GM19468 (cell line): ENCODE results near the gene TSPAN32.
A peak's percentile ranks its signal among the peaks of the same experiment; 100 is the strongest.

Source experiments
- ATAC-seq: cut with Tn5 transposase; IDR thresholded peaks from one replicate; pipeline ENCODE4 v1.9.1; 2021; ENCODE audit warnings: mild to moderate bottlenecking, moderate library complexity, moderate number of reproducible peaks; ENCODE audit not compliant: unreplicated experiment; ENCODE audit errors: extremely low read depth

Gene TSPAN32, protein sequence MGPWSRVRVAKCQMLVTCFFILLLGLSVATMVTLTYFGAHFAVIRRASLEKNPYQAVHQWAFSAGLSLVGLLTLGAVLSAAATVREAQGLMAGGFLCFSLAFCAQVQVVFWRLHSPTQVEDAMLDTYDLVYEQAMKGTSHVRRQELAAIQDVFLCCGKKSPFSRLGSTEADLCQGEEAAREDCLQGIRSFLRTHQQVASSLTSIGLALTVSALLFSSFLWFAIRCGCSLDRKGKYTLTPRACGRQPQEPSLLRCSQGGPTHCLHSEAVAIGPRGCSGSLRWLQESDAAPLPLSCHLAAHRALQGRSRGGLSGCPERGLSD

GRCh38 chr11:2301631-2302305, at the start of gene TSPAN32, which contains the start of gene C11orf21:
Gene TSPAN32, plus strand, starts transcription at chr11:2302013. Its CDS starts 137 bp downstream, at chr11:2302150.
Gene C11orf21, minus strand, starts transcription at chr11:2301918. Its CDS starts 110 bp downstream, at chr11:2301808.
- ATAC-seq, result no peak

DNA sequence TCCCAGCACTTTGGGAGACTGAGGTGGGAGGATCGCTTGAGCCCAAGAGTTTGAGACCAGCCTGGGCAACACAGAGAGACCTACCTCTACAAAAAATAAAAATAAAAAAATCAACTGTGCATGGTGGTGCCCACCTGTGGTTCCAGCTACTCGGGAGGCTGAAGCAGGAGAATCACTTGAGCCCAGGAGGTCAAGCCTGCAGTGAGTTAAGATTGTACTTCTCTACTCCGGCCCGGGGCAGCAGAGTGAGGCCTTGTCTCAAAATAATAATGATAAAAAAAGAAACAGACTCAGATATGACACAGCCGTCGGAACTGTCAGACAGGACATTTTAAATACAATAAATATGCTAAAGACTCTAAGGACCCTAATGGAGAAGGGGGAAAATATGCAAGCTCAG, 49.8 kb upstream of the TSPAN32 start:
- no peak for ATAC-seq

DNA sequence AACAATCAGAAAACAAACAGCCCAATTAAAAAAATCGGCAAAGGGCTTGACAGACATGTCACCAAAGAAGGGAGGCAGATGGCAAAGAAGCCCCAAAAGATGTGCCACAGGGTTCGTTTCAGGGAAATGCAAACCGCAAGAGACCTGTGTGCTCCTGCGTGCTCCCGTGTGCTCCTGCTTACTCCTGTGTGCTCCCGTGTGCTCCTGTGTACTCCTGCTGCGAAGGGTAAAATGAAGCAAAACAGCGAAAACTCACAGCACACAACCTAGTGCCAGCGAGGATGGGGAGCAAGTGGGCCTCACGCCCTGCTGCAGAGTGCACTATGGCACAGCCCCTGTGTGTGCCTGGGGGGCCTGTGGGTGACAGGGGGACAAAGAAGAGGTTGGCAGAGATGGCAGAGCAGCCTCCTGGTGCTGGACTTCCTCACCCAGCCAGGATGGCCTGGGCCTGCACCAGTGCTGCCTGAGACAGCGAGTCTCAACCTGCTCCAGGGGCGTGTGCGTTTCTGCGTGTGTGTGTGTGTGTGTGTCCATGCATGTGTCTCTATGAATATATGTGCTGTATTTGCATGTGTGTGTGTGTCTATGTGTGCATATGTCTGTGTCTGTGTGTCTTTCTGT, 45.4 kb upstream of the TSPAN32 start:
- ATAC-seq, result no peak

- ATAC-seq, result no peak
Observed at GRCh38 chr11:2256951-2257700, 44.7 kb upstream of the TSPAN32 start.

- no peak for ATAC-seq
Observed at GRCh38 chr11:2258501-2259465, 43.0 kb upstream of the TSPAN32 start.

DNA sequence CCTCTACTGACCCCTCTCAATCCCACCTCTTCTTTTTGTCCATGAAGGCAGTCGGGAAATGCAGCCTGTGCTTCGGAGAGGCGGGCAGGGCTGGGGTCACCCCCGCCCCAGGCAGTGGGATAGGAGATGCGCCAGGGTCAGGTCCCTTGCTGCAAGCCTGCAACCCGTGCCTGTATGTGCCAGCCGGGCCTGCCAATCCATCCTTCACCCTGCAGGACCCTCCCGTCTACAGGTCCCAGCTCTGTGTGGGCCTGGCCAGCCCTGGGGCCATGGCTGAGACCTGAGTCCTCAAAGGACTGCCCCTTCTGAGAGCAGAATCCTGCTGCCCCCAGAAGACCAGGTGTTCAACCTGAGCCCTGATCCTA, 42.4 kb upstream of the TSPAN32 start:
- ATAC-seq, result no peak

DNA sequence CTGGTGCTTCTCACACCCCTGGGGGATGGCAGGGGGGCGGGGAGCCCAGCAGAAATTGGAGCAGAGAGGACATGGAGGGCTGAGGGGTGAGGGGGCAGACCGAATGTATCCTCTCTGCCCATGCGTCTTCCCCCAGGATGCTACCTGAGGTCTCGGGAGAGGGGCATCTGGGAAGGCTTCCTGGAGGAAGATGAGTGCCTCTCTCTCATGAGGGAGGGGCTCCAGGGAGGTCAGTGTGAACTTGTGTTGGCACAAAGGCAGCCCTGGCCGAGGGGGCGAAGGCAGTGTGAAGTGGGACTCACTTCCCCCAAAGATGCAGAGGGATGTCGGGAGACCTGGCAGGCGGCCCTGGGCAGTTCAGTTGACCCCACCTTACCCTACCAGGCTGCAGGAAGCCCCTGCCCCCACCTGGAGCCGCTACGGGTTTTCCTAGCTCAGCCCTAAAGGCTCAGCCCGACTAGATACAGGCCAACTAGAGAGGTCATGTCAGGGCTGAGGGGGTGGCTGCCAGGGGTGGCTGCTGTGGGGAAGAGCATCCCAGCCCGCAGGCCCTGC, 41.8 kb upstream of the TSPAN32 start:
- ATAC-seq, result no peak

DNA sequence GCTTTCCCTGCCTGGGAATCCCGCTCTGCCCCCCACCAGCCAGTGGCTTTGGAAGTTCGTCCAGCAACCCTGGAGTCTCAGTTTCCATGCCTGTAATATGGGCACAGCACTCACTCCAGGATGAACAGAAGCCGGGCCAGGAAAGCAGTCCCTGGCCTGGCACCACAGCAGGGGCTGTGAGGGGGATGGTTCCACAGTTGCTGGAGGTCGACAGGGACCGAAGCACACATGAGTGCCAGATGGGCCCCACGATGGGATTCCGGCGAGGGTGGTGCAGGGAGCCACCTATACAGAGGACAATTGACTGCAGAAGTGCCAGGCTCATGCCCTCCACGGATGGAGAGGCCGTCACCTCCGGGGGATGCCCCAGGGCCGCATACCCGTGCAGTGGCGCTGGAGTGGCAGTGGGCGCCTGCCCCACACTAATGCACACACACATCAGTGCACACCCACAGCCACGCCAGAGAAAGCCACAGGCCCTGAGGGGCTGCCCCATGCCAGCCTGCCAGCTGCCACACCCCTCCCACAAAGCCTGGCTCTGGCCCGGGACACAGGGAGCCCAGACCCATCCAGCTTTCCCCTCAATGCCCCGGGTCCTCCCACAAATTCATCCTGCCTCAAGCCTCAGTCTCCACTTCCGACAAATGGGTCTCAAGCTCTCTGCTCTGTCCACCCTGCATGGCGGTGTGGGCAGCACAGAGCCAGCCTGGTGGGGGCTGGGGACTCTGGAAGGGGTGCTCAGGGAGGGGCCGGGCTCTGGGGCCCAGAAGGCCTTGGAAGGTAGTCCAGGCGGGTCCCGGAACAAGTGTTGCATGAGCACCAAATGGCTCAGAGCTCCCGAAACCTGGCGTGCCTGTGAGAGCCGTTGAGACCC, 41.1 kb upstream of the TSPAN32 start:
- ATAC-seq, result no peak

- no peak for ATAC-seq
Observed at GRCh38 chr11:2261436-2262230, 40.2 kb upstream of the TSPAN32 start.

DNA sequence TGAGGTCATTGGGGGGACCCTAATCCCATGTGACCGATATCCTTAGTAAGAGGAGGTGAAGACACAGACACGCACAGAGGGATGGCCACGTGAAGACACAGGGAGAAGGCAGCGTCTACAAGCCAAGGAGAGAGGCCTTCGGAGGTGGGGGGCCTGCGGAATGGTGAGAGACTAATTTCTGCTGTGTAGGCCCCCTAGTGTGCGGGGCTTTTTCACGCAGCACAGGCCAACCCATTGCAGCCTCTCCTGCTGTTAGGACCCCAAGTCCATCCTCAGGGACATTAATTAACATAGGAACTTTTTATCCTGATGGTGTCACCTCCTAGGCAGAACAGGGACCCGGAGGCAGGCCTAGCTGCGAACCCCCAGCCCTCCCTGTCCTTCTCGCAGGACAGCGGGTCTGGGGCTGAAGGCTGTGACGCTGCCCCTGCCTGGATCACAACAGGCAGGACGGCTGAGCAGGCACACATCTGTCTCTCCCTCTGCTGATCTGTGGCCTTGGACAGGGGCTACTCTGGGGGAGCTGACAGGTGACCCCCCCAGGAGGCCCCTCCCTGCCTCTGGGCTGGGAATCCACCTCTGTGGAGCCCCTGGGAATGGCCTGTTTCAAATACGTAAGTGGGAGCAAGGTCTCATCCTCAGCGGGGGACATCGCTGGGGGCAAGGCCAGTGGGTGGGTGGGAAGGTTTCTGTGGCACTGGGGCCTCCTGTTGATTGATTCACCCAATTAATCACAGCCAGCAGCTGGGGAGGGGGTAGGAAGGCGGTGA, 39.3 kb upstream of the TSPAN32 start:
- no peak for ATAC-seq

GRCh38 chr11:2263071-2263565, 38.7 kb upstream of the TSPAN32 start:
- no peak for ATAC-seq

DNA sequence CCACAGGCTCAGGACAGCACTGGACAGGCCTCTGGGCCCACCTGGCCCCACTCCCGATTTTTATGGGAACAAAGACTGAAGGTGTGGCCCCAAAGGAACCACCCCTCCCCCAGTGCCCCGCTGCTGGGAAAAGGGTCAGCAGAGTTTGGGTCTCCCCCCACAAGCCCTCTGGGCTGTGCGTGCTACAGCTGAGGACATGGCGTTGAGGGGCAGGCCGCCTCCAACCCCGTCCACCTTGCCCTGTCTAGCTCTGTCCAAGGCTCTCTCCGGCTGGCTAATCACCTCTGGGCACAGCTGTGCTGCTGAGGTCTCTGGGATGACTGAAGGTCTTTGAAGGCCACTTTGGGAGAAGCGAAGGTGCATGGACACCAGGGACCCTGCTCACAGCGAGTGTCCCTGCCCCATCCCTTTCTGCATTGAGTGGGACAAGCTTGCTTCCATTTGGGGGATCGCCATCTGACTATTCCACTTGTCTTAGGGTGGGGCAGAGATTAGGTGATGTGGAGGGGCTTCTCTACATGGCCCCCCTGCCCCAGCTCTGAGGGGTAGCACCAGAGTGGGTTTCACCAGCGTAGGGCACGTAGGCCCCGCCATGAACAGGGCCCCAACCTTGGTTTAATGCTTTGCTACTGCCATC, 38.0 kb upstream of the TSPAN32 start:
- ATAC-seq, result no peak

GRCh38 chr11:2264366-2265053, 37.3 kb upstream of the TSPAN32 start:
- no peak for ATAC-seq

DNA sequence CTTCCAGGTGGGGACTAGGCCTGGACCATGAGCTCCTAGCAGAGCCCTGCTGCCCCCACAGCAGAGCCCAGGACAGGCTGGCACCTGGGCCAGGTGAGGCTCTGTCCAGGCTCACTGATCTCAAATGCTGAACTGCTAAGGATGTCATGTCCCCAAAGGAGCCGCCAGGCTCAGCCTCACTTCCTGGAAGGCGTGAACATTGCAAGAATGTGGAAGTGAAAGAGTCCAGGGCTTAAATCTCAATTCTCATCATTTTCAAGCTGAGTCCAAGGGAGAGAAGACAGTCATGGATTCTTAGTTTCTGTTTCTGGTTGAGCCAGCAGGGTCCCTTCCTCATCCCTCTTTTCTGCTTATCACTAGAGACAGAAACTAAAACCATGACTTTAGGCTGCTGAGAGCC, 36.4 kb upstream of the TSPAN32 start:
- ATAC-seq, result peak; percentile 38

DNA sequence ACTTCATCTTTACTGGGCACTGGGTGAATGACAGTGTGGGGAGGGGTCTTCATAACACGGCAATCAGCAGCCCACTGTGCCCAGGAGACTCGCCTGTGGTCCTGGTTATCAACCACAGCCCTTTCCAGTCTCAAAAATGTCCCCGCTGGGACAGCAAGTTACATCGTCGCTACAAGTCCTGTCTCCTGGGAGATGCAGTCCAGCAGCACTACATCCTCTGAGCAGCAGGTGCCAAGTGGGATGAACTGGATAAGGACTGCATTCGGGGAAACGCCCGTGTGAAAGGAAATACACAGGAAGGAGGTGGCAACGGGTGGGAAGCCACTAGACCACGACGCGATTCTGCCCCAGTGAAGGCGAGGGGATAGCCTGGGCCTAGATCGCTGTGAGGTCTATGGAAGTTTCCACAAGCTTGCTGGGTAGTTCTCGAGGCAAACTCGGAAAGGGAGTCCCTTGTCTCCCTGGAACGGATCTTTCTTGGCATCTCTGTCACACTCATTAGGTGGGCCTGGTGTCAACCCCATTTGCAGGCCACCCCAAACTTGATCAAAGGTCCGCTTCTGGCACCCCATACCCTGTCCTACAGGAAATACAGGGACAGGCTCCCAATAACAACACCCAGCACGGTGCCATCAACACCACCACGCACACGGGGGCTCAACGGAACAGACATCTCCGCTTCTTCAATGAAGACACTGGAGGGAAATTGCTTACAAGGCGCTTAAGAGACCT, 35.8 kb upstream of the TSPAN32 start:
- no peak for ATAC-seq
